NT2/D1 (cell line): ENCODE data around the gene ACBD6.

Experiments
- DNase-seq: peaks from one replicate; pipeline ENCODE4 v3.0.0-alpha.2; 2011; ENCODE audit warnings: low read depth, low spot score
- H3K27me3 ChIP-seq: 2 replicates; pipeline ENCODE4 v1.6.0; 2011; ENCODE audit warnings: mild to moderate bottlenecking; ENCODE audit not compliant: insufficient read length, insufficient read depth
- H3K36me3 ChIP-seq: 2 replicates; pipeline ENCODE4 v1.6.1; 2011; ENCODE audit warnings: mild to moderate bottlenecking, low read length, mixed read lengths; ENCODE audit not compliant: insufficient read depth, insufficient read length
- H3K4me1 ChIP-seq: 2 replicates; pipeline ENCODE4 v1.5.1; 2011; ENCODE audit not compliant: insufficient read depth, insufficient read length
- H3K4me3 ChIP-seq: 2 replicates; pipeline ENCODE4 v1.5.1; 2011; ENCODE audit warnings: low read depth; ENCODE audit not compliant: insufficient read length
- H3K9ac ChIP-seq: 2 replicates; pipeline ENCODE4 v1.6.0; 2011; ENCODE audit warnings: low read depth; ENCODE audit not compliant: insufficient read length
- H3K9me3 ChIP-seq: 2 replicates; pipeline ENCODE4 v1.5.1; 2011; ENCODE audit warnings: mild to moderate bottlenecking, low read length; ENCODE audit not compliant: insufficient read depth
- SUZ12 ChIP-seq: IDR thresholded peaks from 2 replicates; pipeline ENCODE4 v1.6.1; 2011; ENCODE audit not compliant: insufficient read length, insufficient read depth; ENCODE audit errors: extremely low read depth
- YY1 ChIP-seq: IDR thresholded peaks from 2 replicates; pipeline ENCODE4 v1.6.1; 2011; ENCODE audit not compliant: insufficient read length, insufficient read depth
- ZNF274 ChIP-seq: IDR thresholded peaks from 2 replicates; pipeline ENCODE4 v1.6.1; 2011; ENCODE audit warnings: mild to moderate bottlenecking, low read depth, low read length

The ACBD6 gene

DNA sequence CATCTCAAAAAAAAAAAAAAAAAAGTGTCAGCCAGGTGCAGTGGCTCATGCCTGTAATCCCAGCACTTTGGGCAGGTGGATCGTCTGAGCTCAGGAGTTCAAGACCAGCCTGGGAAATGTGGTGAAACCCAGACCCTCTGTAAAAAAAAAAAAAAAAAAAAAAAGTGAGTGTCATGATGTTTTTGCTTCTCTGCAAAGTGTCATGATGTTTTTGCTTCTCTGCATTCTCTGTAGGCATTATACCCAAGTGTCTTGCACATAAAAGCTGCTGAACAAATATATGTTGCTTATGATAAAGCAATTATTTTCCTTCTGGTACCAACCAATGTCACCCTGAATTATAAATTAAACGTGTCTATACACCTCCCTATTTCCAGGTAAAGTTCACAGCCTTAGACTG is 1.7 kb downstream of the ACBD6 start:
- H3K27me3 ChIP-seq: peaks cover 6% of the 10 kb centered on the region
- no peaks in the 10 kb centered on the region for H3K4me1 ChIP-seq
- H3K36me3 ChIP-seq: peaks cover 50% of the 10 kb centered on the region
- no peaks in the 10 kb centered on the region for H3K9me3 ChIP-seq
- DNase-seq: no peak
- TF ChIP-seq SUZ12 (no peak), YY1 (no peak), ZNF274 (no peak)
- peak overlapping the region; percentile 16 for H3K4me3 ChIP-seq
- no peak overlapping the region for H3K9ac ChIP-seq

DNA sequence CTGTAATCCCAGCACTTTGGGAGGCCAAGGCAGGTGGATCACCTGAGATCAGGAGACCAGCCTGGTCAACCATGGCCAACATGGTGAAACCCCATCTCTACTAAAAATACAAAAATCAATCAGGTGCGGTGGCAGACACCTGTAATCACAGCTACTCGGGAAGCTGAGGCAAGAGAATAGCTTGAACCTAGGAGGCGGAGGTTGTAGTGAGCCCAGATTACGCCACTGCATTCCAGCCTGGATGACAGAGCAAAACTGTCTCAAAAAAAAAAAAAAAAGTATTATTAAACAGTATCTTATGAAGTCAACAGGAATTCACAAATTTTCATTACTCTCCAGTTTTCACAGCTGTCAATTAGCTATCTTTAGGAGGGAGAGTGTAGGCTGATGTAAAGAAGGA is 3.8 kb downstream of the ACBD6 start:
- Histone ChIP-seq H3K9me3 (no peaks in the 10 kb centered on the region), H3K27me3 (peaks cover 5% of the 10 kb centered on the region), H3K4me1 (no peaks in the 10 kb centered on the region), H3K9ac (no peak overlapping the region), H3K36me3 (peaks cover 70% of the 10 kb centered on the region), H3K4me3 (no peak overlapping the region)
- TF ChIP-seq SUZ12 (no peak), ZNF274 (no peak), YY1 (no peak)
- no peak for DNase-seq

- Histone ChIP-seq H3K36me3 (peaks cover 75% of the 10 kb centered on the region), H3K27me3 (no peaks in the 10 kb centered on the region), H3K9me3 (no peaks in the 10 kb centered on the region), H3K4me1 (no peaks in the 10 kb centered on the region), H3K9ac (no peak overlapping the region), H3K4me3 (no peak overlapping the region)
- TF ChIP-seq YY1 (no peak), SUZ12 (no peak), ZNF274 (no peak)
- DNase-seq: no peak
Measured at GRCh38 chr1:180497826-180498225, 4.6 kb downstream of the ACBD6 start.

- no peak overlapping the region for H3K9ac ChIP-seq
- no peak for TF ChIP-seq SUZ12
- TF ChIP-seq ZNF274: no peak
- no peak for TF ChIP-seq YY1
Measured at GRCh38 chr1:180494370-180494769, 8.0 kb downstream of the ACBD6 start.

DNA sequence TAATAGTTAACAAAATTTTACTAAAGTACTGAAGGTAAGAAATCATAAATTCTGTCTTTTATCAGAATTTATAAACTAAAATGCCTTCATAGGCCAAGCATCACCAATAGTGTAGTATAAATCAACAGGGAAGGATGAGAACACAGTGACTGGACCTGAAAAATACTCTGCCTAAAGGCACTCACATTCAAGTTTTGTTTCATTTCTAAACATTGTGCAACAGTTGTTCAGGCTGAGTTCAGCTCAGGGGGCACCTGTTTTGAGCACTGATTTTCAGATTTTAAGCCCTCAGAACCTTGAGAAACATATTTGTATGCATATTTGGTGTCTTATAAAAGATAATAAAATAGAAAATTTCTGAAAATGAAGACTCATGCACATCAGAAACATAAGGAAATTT is 12.4 kb downstream of the ACBD6 start:
- TF ChIP-seq SUZ12 (no peak), ZNF274 (no peak), YY1 (no peak)
- Histone ChIP-seq H3K9me3 (no peaks in the 10 kb centered on the region), H3K9ac (no peak overlapping the region), H3K4me3 (no peak overlapping the region), H3K27me3 (no peaks in the 10 kb centered on the region), H3K4me1 (peaks cover 3% of the 10 kb centered on the region), H3K36me3 (peaks cover 75% of the 10 kb centered on the region)
- no peak for DNase-seq

More at GRCh38 chr1:180494370-180494769, 8.0 kb downstream of the ACBD6 start:
- H3K27me3 ChIP-seq: no peaks in the 10 kb centered on the region
- no peak for DNase-seq
- H3K9me3 ChIP-seq: no peaks in the 10 kb centered on the region
- H3K4me3 ChIP-seq: no peak overlapping the region
- H3K36me3 ChIP-seq: peaks cover 90% of the 10 kb centered on the region
- no peaks in the 10 kb centered on the region for H3K4me1 ChIP-seq

DNA sequence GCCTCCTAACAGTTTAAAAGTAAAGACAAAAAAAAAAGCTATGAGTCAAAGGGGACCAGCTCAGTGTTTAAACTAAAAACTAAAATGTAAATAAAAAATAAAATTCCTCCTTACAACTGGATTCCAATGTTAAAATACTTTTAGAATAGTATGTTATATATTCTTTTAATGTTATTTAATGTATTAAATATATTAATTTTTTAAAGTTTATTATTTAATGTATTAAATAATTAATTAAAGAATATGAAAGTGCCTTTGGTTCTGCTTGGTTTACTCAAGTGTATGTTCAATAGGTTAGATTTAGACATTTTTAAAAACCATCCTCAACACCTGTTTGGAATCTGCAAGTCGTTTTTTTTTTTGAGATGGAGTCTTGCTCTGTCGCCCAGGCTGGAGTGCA is 13.1 kb downstream of the ACBD6 start:
- Histone ChIP-seq H3K9me3 (no peaks in the 10 kb centered on the region), H3K36me3 (peaks cover 71% of the 10 kb centered on the region)
- no peak for TF ChIP-seq YY1
- TF ChIP-seq ZNF274: no peak
- TF ChIP-seq SUZ12: no peak

DNA sequence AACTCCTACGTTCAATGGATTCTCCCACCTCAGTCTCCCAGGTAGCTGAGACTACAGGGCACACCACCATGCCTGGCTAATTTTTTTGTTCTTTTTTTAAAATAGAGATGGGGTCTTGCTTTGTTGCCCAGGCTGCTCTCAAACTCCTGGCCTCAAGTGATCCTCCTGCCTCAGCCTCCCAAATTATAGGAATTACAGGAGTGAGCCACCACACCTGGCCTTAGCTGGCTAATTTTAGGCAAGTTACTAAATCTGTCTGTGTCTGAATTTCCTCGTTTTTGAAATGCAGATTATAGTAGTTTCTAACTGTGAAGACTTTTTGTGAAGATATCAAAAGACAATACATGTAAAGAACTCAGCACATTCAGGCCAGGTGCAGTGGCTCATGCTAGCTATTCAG is 13.7 kb downstream of the ACBD6 start:
- Histone ChIP-seq H3K27me3 (no peaks in the 10 kb centered on the region), H3K9ac (no peak overlapping the region), H3K4me1 (peaks cover 3% of the 10 kb centered on the region), H3K9me3 (no peaks in the 10 kb centered on the region), H3K36me3 (peaks cover 65% of the 10 kb centered on the region), H3K4me3 (no peak overlapping the region)
- TF ChIP-seq ZNF274 (no peak), YY1 (no peak), SUZ12 (no peak)
- no peak for DNase-seq

More for the DNA sequence above, 13.1 kb downstream of the ACBD6 start:
- H3K27me3 ChIP-seq: no peaks in the 10 kb centered on the region
- H3K9ac ChIP-seq: no peak overlapping the region
- peaks cover 3% of the 10 kb centered on the region for H3K4me1 ChIP-seq
- DNase-seq: no peak
- H3K4me3 ChIP-seq: no peak overlapping the region
